Common myeloid progenitor, CD34-positive (primary cell): Measurements from ENCODE around the gene MPV17L.
"Not testable (repeated sequence)": the region's sequence is repeated elsewhere in the genome, so short reads cannot be mapped to it uniquely, and the experiment has no call there.

Experiments
- CTCF ChIA-PET: fragments of 350-600 bp; sonication (Branson Sonifier 250); formaldehyde crosslinking; loops from one replicate; lab custom pipeline; 2021; ENCODE audit warnings: antibody characterized with exemption; lab: Charles Lee
- POLR2A ChIA-PET: fragments of 350-600 bp; sonication (Branson Sonifier 250); formaldehyde crosslinking; loops from one replicate; lab custom pipeline; 2021; ENCODE audit warnings: antibody characterized with exemption; lab: Charles Lee
- DNase-seq, 3 donors: peaks; one replicate each; pipeline versions ENCODE4 v3.0.0 to v3.0.0-alpha.2; 2013
- H3K27ac ChIP-seq, 2 experiments: 1 replicate in 1 of 2; 2 replicates in 1 of 2; pipeline ENCODE4 v1.7.0; 2013; ENCODE audit warnings: inconsistent platforms in 2 of 2, low read length in 2 of 2, mild to moderate bottlenecking in 2 of 2, low read depth in 1 of 2, moderate library complexity in 1 of 2; ENCODE audit not compliant: severe bottlenecking in 2 of 2, insufficient read depth in 1 of 2, poor library complexity in 1 of 2
- H3K27me3 ChIP-seq, 5 experiments: replicated peaks in 2 of 5; 1 replicate in 3 of 5; 2 replicates in 2 of 5; pipeline versions ENCODE4 v1.6.1 to v1.7.0; 2013; ENCODE audit warnings: low read length in 4 of 5, mild to moderate bottlenecking in 2 of 5, moderate library complexity in 2 of 5, inconsistent platforms in 1 of 5; ENCODE audit not compliant: insufficient read depth in 5 of 5, control insufficient read depth in 4 of 5
- H3K36me3 ChIP-seq, 4 experiments: 1 replicate in 2 of 4; 2 replicates in 2 of 4; pipeline versions ENCODE4 v1.6.1 to v1.7.0; 2013; ENCODE audit warnings: low read length in 3 of 4, control low read depth in 1 of 4, mild to moderate bottlenecking in 1 of 4; ENCODE audit not compliant: control insufficient read depth in 4 of 4, insufficient read depth in 4 of 4
- H3K4me1 ChIP-seq, 4 experiments: 1 replicate in 3 of 4; 2 replicates in 1 of 4; pipeline versions ENCODE4 v1.6.1 to v1.7.1; 2013; ENCODE audit warnings: low read length in 3 of 4, mild to moderate bottlenecking in 3 of 4, control low read depth in 1 of 4, inconsistent platforms in 1 of 4, moderate library complexity in 1 of 4; ENCODE audit not compliant: control insufficient read depth in 4 of 4, insufficient read depth in 4 of 4; ENCODE audit errors: control extremely low read depth in 1 of 4
- H3K4me3 ChIP-seq, 7 experiments: 1 replicate in 4 of 7; 2 replicates in 3 of 7; pipeline versions ENCODE4 v1.5.1 to v1.7.0; 2013; ENCODE audit warnings: mild to moderate bottlenecking in 7 of 7, low read length in 6 of 7, moderate library complexity in 6 of 7, inconsistent platforms in 2 of 7, low read depth in 2 of 7, control low read depth in 1 of 7; ENCODE audit not compliant: insufficient read depth in 4 of 7, control insufficient read depth in 1 of 7; ENCODE audit errors: extremely low read depth in 1 of 7
- H3K9me3 ChIP-seq, 5 experiments: 1 replicate in 4 of 5; 2 replicates in 1 of 5; pipeline versions ENCODE4 v1.6.1 to v1.7.1; 2013; ENCODE audit warnings: low read length in 4 of 5, mild to moderate bottlenecking in 2 of 5, inconsistent platforms in 1 of 5, low read depth in 1 of 5, moderate library complexity in 1 of 5; ENCODE audit not compliant: control insufficient read depth in 4 of 5, insufficient read depth in 2 of 5; ENCODE audit errors: control extremely low read depth in 1 of 5
- WGBS: methylation state at CpG from one replicate; pipeline ENCODE4 v1.1.5; 2013; ENCODE audit not compliant: insufficient coverage; 5-methylcytosine and 5-hydroxymethylcytosine counted together

The MPV17L gene

DNA sequence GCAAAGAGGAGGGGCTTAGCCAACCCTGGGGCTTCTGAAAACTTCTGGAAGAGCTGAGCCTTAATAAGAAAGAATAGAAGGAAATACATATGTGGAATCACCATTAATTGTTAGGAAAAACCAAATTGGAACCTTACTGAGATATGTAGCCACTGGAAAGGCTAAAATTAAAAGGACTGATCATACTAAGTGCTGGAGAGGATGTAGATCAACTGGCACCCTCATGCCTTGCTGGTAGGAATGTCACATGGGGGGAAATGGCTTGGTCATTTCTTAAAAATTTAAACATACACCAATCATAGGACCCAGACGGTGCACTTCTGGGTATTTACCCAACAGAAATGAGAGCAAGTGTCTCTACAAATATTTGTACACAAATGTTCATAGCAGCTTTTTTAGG, 49.9 kb downstream of the MPV17L start:
- 100% methylated on average over 1 of the region's 1 CpG for WGBS
- Histone ChIP-seq H3K27ac (no peak overlapping the region), H3K9me3 (peaks cover 0 to 6% (median 1%) of the 10 kb centered on the region in 5 experiments), H3K27me3 (no peaks in the 10 kb centered on the region), H3K4me1 (no peaks in the 10 kb centered on the region), H3K36me3 (no peaks in the 10 kb centered on the region), H3K4me3 (no peak overlapping the region)
- CTCF ChIA-PET, result interaction anchor here (1.7 kb wide), 1 partner anchor 16 kb away, joined by 5 read pairs; no protein-coding TSS in a partner anchor
- DNase-seq, result no peak
- POLR2A ChIA-PET, result interaction anchor here (0.6 kb wide), 1 partner anchor 219 kb away, joined by 4 read pairs; no protein-coding TSS in a partner anchor

DNA sequence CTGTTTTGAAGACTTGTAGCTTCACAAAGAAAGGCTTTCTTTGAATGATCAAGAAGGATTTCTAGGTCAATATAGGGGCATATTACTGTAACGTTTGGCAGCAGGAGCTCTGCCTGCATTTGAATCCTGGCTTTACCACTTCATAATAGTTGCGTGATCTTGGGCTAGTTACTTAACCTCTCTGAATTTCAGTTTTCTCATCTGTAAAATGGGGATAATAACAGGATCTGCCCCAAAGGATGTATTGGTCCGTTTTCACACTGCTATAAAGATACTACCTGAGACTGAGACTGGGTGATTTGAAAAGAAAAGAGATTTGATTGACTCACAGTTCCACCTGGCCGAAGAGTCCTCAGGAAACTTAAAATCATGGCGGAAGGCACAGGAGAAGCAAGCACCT, 51.3 kb downstream of the MPV17L start:
- ChIA-PET CTCF (interaction anchor here (1.2 kb wide), 1 partner anchor 102 kb away, joined by 3 read pairs; no protein-coding TSS in a partner anchor), POLR2A (no interaction called here)
- no peak for DNase-seq
- Histone ChIP-seq H3K9me3 (peaks cover 0 to 6% (median 1%) of the 10 kb centered on the region in 5 experiments), H3K27ac (no peak overlapping the region), H3K36me3 (no peaks in the 10 kb centered on the region), H3K27me3 (no peaks in the 10 kb centered on the region), H3K4me1 (no peaks in the 10 kb centered on the region), H3K4me3 (no peak overlapping the region)
- WGBS, result 95% methylated on average over 3 of the region's 5 CpGs

DNA sequence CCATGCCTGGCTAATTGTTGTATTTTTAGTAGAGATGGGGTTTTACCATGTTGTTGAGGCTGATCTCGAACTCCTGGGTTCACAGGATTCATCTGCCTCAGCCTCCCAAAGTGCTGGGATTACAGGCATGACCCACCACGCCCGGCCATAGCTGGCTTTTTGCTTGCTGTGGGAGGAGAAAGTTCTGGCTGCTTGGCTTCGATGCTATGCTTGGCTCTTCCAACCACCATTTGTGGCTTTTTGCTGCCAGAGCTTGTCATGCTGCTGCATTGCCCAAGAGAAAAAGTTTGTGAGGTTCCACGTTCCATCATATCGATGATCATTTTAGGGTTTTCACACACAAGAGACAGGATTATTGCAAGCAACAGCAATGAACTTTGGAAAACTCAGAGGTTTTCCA, 55.1 kb downstream of the MPV17L start:
- Histone ChIP-seq H3K27ac (no peak overlapping the region), H3K9me3 (peaks cover 0 to 2% (median 0%) of the 10 kb centered on the region in 5 experiments), H3K4me1 (no peaks in the 10 kb centered on the region), H3K27me3 (no peaks in the 10 kb centered on the region), H3K4me3 (no peak overlapping the region), H3K36me3 (no peaks in the 10 kb centered on the region)
- ChIA-PET CTCF (no interaction called here), POLR2A (no interaction called here)
- no peak for DNase-seq
- 95% methylated on average over 6 of the region's 6 CpGs for WGBS

DNA sequence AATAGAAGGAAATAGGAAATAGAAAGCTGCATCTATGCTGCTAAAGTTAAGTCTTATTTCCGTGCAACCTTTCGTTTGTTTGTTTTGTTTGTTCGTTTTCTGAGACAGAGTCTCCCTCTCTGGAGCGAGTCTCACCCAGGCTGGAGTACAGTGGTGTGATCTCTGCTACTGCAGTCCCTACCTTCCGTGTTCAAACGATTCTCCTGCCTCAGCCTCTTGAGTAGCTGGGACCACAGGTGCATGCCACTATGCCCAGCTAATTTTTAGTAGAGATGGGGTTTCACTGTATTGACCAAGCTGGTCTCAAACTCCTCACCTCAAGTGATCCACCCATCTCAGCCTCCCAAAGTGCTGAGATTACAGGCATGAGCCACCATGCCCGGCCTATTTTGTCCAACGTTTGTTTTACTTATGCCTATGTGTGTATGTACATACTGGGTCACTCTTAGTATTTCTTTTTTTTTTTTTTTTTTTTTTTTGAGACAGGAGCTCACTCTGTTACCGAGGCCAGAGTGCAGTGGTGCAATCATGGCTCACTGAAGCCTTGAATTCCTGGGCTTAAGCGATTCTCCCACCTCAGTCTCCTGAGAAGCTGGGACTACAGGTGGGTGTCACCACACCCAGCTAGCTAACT, 55.7 kb downstream of the MPV17L start:
- Histone ChIP-seq H3K27ac (no peak overlapping the region), H3K27me3 (no peaks in the 10 kb centered on the region), H3K36me3 (no peaks in the 10 kb centered on the region), H3K4me3 (no peak overlapping the region), H3K9me3 (no peaks in the 10 kb centered on the region), H3K4me1 (no peaks in the 10 kb centered on the region)
- ChIA-PET CTCF (no interaction called here), POLR2A (no interaction called here)
- DNase-seq, result no peak
- WGBS, result 96% methylated on average over 8 of the region's 10 CpGs

DNA sequence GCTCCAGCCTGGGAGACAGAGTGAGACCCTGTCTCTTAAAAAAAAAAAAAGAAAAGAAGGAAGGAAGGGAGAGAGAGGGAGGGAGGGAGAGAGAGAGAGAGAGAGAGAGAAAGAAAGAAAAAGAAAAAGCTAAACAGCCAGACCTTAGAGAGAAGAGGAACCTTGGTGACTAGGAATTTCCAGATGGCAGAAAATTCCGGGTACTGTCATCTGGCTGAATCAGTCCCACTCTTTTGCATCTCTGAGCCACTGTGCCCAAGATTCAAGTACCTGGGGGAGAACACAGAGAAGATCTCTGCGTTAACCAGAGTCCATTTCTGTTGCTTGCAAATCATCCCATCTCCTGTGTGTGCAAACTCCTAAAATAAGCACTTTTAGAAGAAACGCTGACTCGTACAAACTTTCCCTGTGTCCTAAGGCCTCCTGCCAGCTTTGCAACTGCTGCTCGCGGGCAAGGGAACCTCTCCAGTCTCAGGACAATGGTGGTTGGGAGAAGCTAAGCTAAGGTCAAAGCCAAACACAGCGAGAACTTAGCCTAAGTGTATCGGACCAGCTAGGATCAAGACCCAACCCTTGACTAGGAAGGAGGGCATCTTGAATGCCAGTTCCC, 56.8 kb downstream of the MPV17L start:
- ChIA-PET CTCF (interaction anchor here (1.1 to 1.5 kb wide), 3 partner anchors 14 to 25 kb away, joined by 3 to 4 read pairs (median 3); no protein-coding TSS in a partner anchor), POLR2A (no interaction called here)
- Histone ChIP-seq H3K4me1 (no peaks in the 10 kb centered on the region), H3K36me3 (no peaks in the 10 kb centered on the region), H3K4me3 (no peak overlapping the region), H3K27me3 (no peaks in the 10 kb centered on the region), H3K9me3 (no peaks in the 10 kb centered on the region), H3K27ac (no peak overlapping the region)
- DNase-seq, result no peak
- 97% methylated on average over 7 of the region's 8 CpGs for WGBS

DNA sequence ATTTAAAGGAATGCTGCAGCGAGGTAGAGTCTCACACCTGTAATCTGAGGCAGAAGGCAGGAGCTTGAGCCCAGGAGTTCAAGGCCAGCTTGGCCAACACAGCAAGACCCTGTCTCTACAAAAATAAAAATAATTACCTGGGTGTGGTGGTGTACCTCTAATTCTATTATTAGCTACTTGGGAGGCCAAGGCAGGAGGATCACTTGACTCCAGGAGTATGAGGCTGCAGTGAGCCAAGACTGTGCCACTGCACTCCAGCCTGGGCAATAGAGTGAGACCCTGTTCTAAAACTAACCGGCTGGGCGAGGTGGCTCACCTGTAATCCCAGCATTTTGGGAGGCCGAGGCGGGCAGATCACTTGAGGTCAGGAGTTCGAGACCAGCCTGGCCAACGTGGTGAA, 57.7 kb downstream of the MPV17L start:
- not testable (repeated sequence) for H3K9me3 ChIP-seq, H3K4me3 ChIP-seq, DNase-seq, H3K27ac ChIP-seq, H3K27me3 ChIP-seq, H3K36me3 ChIP-seq, H3K4me1 ChIP-seq
- WGBS, result 93% methylated on average over 2 of the region's 7 CpGs
- ChIA-PET POLR2A (interaction anchor here (0.6 kb wide), 1 partner anchor 17 kb away, joined by 3 read pairs; no protein-coding TSS in a partner anchor), CTCF (interaction anchor here (0.9 to 1.5 kb wide), 2 partner anchors 26 to 28 kb away, joined by 3 to 4 read pairs; no protein-coding TSS in a partner anchor)

DNA sequence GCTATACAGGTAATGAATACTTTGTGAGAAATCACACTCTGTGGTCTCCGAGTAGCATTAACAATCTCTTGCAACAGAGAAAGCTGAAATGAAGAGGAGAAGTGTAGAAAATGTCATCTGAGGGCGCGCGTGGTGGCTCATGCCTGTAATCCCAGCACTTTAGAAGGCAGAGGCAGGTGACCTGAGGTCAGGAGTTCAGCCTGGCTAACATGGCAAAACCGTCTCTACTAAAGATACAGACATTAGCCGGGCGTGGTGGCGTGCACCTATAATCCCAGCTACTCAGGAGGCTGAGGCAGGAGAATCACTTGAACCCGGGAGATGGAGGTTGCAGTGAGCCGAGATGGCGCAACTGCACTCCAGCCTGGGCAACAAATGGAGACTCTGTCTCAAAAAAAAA, 59.4 kb downstream of the MPV17L start:
- H3K27me3 ChIP-seq, DNase-seq, H3K36me3 ChIP-seq, CTCF ChIA-PET, POLR2A ChIA-PET, H3K27ac ChIP-seq, H3K4me1 ChIP-seq, H3K4me3 ChIP-seq, H3K9me3 ChIP-seq: not testable (repeated sequence)
- 96% methylated on average over 11 of the region's 11 CpGs for WGBS
